NB4 (cell line): ENCODE measurements around the gene ZNF423.

Experiments used
- CTCF ChIP-seq: IDR thresholded peaks from one replicate; pipeline ENCODE4 v1.5.1; 2012; ENCODE audit warnings: low read depth, low read length
- MAX ChIP-seq: IDR thresholded peaks from 2 replicates; pipeline ENCODE4 v1.6.1; 2011; ENCODE audit warnings: low read depth, low read length
- POLR2A ChIP-seq: IDR thresholded peaks from 2 replicates; pipeline ENCODE4 v1.6.1; 2011; ENCODE audit warnings: mild to moderate bottlenecking; ENCODE audit not compliant: insufficient read length; ENCODE audit errors: extremely low read depth

GRCh38 chr16:49738832-49739231 lies 117.1 kb downstream of the ZNF423 start:
- no peak for TF ChIP-seq CTCF
- no peak for TF ChIP-seq POLR2A
- TF ChIP-seq MAX: no peak
